Activated T-cell treated with anti-CD3 and anti-CD28 coated beads, Interleukin-2, amount 50 U/mL, for 1 hour (primary cell): ENCODE measurements around the gene FAM53B.

Experiments used
- DNase-seq: peaks from one replicate; pipeline ENCODE4 v3.0.0-alpha.2; 2020

FAM53B gene

DNA sequence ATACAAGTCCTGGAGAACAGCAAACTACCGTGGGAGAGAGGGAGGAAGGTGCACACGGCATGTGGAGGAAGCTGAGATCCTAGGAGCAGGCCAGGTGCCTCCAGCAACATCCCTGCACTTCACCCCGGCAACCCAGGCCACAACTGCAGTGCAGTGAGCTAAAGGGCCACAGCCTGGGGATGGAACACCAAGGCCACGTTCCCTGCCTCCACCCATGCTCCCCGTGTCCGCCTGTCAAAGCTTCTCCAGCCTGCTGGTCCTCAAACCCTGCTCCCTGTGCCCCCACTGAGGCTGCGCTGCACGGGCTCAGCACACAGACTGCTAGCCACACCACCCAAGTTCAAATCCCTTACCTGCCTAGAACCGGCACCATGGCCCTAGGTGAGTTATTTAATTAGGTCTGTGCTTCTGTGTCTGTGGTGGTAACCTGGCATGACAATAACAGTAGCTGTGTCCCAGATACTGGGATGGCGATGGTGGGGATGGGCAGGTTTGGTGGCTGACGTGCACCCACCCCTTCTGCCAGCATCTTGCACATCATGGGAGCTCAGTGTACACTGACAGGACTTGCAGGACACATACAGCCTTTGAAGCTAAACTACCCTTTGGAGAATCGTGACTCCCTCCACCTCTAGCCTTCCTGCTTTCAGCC, 85.5 kb downstream of the FAM53B start:
- DNase-seq = no peak

DNA sequence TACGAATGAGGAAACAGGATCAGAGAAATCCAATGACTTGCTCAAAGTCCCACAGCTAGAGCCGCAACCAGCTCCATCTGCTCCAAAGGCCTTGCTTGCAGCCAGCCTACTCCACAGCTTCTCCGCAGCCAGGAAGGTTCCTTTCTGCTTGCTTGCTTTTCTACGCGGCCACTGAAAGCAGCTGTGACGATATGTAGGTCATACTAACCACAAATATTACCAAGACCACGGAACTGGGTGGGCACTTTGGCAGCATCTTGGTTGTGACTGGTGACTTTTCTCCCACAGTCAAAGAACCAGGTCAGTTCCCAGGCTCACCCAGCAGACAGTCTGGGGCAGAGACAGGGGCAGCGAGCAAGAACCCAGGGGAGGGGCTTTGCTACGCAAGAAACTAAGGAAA, 86.4 kb downstream of the FAM53B start:
- no peak for DNase-seq

DNA sequence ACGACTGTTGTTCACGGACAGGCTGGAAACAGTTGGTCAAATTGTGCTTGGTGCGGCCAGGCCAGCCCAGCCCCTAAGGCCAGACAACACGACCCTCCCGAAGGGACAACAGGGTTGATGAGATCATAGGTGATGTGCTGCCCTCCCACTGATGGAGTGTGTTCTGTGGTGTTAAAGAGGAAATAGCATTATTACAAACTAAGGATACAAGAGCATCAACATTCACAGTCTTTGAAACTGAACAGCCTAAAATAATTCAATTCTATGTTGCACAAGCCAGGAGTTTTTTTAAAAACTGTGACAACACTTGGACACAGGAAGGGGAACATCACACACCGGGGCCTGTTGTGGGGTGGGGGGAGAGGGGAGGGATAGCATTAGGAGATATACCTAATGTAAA, 87.6 kb downstream of the FAM53B start:
- DNase-seq = no peak

DNA sequence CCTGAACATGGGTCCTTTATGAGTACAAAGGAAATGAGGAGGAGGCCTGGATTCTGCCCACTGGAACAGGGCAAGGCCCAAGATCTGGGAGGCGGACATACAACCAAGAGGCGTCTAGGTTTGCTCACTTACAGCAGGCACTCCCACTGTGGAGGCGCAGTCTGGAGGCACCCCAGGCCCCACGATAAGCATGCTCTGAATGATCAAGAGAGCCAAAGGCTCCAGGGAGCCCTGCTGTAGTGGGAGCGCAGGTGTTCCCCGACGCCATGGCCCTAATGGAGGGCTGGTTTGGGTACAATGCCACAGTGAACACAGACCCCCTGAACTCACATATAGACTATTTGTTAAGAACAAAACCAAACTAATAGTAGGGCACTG, 88.1 kb downstream of the FAM53B start:
- no peak for DNase-seq

DNA sequence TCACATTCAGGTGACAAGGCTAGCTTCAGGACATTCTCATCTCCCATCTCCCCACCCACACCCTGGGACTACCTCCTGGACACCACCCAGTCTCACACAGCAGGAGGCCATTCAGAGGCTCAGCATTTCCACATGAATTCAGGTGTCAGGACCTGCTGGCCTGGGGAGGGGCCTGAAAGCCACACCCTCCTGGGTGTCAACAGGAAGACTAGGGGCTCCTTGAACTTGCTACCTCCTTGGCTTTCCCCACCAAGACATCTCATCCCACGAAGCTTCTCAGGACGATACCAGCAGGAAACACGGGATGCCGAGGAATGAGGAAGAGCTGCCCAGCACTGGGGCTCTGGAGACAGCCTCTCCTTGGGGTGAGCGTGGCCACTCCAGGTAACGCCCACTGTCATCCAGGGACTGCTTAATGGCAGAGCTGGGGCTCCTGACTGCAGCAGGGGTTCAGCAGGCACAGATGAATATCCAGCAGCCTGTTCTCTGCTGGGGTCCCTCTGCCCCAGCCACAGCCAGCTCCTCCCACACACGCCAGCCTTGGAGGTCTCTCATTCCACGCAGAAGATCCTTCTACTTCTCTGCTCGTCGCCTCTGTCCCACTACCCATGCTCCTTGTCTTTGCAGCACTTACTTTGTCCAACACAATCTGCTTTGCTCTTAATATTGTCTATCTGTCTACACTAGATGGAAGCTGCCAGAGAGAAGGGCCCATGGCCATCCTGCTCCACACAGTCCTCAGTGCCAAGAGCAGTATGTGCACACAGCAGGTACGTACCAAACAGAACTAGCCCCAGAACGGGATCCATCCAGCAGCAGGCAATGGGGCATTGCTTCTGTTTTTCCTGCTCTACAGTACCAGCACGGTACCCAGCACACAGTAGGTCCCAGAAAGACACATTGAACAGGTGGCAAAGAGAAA, 88.7 kb downstream of the FAM53B start:
- no peak for DNase-seq

DNA sequence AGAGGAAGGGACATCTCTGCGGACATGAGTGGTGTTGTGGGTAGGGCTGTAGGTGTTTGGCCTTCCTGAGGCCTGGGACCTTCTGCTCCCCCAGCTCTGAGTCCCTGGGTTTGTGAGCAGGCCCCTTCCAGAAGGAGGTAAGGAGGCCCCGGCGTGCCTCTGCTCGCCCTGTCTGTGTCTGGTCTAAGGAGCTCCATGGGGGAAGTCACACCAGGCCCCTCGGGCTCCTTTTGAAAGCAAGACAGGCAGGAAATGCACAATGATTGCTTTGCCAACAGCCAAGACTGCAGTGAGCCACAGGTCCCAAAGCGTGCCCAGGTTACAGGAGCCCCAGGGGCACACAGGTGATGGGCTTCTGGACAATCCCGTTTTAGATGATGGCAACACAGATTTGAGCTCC, 89.5 kb downstream of the FAM53B start:
- no peak for DNase-seq

DNA sequence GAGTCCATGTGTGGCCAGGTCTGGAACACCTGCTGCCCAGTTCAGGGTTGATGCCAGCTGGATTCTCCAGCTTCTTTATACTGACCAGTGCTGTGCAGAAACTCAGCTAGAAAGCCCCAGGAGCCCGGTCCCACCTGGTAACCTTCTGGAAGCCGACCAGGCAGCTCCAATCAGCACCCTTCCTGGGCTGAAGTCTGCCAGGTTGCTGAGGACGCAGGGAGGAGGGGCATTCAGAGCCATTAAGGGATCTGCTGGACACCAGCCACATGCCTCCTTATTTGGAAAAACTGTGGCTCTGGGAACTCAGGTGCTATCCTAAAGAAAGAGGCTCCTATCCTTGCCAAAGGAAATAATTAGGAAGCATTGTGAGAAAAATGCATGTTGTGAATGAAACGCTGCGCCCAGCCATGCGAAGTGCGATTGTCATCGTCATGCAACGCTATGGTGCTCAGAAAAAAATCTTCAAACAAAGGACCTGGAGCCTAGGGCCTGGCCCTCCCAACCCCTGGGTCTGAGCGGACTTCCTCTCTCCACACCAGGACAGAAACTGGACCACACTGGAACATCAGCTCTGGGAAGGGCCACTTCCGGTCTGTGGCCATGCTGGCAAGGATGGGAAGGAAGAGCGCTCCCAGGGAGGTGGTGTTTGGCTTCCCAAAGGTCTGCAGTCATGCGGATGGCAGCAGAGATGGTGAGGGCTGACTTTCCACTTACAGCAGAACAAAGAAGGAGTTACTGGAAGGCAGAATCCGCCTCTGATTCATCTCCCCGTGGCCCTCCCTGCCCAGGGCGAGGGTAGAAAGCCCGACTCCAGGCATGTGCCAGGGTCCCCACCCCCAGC, 90.1 kb downstream of the FAM53B start:
- DNase-seq = no peak

DNA sequence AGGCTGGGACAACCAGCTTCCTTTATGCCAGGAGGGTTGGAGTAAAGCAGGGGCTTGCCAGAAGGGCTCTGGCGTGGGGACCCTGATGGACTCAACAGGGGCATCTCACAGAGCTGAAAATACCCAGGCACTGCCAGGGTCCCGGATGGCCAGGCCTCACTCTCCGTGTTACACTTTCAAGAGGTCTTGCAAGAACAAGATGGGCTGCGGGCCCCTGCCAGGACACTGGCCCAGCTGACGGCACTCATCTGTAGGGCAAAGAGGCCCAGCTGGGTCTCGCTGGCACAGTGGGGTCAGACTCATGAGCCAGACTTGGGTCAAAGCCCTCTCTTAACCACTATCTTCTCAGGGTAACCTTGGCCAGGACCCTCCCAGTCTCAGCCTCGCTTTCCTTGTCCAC, 90.9 kb downstream of the FAM53B start:
- DNase-seq = no peak

DNA sequence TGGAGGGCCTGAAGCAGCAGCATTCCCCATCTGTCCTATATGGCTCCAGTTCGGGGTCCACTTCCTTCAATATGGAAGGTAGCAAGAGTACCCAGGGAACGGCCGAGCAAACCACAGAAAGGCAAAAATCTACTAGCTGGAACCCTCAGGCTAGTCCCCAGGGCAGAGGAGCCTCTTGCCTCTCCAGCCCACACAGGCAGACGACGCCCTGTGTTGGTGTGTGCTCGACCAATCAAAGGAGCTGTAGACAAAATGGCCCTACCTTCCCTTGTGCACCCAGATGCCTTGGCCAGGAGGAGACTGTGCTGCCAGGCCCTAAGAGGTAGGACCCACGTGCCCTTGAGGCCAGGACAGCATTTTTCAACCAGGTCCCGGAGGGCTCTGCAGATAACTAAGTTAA, 91.5 kb downstream of the FAM53B start:
- no peak for DNase-seq

DNA sequence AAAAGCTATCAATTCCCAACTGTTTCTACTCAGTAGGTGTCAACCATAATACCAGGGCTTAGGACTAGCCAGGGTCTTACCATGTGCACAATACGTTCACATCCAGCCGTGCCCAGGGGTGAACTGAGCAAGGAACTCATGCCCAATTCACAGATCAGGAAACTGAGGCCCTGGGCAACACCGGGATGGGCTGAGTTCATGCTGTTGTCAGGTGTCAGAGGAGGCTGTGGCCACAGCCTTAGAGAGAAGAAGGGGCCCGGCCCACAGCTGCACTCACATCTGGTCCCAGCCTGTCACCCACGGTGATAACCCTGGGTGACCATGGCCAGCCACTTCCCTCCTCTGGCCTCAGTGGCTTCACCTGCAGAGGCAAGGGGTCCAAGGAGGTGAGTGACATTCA, 92.0 kb downstream of the FAM53B start:
- DNase-seq = no peak

DNA sequence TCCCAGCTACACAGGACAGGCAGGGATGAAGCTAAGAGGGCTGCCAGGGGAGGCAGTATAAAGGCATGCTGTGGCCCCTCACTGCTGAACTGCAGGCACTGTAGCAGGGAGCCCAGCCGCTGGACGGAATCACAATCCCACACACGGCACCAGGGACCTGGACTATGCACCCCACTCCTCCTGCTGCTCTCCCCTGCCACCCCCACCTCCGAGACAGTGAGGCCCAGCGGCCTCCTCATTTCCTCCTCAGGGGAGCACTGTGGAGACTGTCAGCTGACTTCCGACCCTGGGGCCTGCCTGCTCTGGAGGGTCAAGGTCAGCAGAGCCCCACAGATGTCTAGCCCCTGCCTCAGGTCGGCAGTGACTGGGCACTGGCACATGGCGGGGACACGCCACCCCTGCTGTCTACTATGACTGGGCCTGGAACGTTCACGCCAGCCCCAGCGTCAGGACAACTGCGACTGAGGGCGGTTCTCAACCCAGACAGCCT, 92.7 kb downstream of the FAM53B start:
- no peak for DNase-seq

DNA sequence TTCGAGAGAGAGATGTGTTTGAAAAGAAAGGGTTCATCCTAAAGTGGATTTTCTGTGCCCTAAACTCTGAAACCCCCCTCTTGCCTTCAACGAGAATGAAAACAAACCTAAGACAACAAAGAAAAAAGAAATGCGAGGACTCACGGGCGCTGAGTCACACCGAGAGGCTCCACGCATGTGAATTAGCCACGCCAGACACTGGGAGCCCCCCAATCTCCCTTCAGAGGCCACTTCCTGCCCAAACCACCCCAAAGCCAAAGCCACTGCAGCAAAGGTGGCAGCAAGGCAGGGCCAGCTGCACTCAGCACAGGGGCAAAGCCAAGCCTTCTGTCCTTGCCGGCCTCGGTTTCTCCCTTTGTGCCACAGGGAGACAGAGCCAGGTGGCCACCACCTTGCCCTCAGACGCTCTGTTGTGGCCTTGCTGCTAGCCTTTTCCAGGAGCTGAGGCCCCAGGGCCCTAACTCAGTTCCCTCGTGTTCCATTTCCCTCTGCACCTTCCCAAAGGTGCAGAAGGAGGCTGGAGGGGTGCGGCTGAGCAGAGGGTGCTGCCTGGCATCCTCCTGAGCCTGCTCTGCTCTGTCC, 93.3 kb downstream of the FAM53B start:
- DNase-seq = peak; percentile 67

DNA sequence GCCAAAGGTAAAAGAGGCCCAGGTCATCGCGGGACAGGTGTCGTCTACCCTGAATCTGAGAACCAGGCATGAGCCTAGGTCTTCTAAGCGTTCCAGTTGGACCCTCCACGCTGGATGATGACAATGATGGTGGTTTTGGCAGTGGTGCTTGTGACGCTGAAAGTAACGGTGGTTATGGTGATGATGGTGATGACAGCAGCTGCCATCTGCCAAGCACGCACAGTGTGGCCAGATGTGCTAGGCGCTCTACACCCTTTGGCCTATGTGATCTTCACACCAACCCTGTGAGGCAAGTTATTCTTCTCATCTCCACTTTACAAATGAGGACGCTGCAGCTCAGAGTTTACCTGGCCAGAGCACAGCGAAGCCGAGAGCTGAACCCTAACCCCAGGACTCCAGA, 93.9 kb downstream of the FAM53B start:
- DNase-seq = no peak

DNA sequence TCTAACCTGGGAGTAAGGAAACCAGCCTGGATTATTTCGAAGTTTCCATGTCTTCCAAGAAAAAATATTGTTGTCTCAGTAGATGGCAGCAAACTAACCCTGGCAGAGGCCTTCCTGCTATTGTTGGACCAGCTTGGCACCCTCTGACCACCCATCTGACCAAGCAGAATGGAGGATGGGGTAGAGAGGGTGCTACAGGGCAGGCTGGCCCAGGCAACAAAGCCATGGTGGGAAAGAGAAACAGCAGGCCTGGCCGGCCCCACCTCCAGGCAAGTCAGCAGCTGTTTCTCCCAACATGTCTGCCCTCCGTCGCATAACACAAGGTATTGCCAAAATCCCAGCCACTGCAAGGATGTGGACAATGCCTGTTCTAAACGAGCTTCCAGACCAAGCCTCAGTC, 95.0 kb downstream of the FAM53B start:
- no peak for DNase-seq

DNA sequence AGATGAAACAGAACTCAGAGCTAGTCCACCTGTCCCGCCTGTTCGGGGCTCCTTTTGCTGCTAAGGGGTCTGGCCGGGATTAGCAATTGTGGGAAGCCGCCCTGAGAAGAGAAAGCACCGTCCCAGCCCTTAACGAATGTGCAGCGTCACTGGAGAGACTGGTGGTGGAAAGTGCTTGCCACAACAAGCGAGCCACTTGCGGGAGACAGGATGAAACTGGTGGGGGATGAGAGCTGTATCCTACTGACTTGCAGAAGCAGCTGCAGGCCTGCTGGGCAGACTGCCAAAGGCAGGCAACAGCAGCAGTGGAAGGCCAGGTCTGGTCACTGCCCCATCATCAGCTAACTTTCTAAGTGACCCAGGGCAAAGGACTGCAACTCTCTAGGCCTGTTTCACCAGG, 95.4 kb downstream of the FAM53B start:
- peak; percentile 67 for DNase-seq

DNA sequence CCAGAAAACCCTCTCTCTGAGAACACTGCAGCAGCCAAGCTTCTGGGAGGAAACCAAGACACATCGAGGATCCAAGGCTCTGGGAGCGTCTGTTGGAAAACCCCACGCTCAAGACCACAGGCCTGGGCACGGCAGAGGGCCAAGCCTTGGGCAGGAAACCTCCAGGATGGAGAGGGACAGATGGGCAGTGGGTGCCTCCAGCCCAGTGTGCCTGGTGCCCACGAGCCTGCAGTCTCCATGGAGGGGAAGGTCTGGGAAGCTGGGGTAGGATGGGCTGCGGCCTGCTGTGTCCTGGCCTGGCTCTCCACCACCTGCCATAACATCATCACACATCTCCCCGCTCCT, 96.1 kb downstream of the FAM53B start:
- no peak for DNase-seq

DNA sequence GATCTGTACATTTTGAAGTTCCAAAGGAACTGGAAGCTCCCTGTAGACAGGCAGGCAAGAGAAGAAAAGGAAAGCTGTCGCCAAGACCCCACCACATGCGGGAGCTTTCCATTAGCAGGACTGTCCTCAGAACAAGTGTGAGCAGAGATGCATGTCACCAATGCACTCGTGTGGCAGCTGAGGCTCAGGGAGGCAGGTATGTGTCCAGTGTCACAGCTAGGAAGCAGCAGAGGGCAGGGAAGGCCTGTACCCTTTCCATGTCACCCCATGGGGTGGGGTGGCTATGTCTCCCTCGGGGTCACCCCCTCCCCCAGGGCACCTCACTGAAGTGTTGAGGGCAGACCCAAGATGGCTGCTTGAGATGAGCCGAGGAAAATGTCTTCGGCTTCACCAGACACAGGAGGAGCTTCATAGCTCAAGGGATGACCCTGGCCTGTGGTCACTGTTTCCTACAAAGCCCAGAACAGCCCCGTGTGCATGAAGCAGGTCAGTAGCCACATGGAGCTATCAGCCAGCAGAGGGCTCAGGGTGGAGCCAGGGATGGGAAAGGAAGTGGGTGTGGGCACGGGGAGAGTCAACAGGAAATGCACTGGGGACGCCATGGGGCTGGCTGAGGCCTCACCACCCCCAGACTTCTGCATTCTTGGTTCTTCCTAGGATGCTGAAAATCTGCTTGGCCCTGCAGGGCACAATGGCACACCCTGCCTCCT, 96.6 kb downstream of the FAM53B start:
- peak; percentile 65 for DNase-seq

DNA sequence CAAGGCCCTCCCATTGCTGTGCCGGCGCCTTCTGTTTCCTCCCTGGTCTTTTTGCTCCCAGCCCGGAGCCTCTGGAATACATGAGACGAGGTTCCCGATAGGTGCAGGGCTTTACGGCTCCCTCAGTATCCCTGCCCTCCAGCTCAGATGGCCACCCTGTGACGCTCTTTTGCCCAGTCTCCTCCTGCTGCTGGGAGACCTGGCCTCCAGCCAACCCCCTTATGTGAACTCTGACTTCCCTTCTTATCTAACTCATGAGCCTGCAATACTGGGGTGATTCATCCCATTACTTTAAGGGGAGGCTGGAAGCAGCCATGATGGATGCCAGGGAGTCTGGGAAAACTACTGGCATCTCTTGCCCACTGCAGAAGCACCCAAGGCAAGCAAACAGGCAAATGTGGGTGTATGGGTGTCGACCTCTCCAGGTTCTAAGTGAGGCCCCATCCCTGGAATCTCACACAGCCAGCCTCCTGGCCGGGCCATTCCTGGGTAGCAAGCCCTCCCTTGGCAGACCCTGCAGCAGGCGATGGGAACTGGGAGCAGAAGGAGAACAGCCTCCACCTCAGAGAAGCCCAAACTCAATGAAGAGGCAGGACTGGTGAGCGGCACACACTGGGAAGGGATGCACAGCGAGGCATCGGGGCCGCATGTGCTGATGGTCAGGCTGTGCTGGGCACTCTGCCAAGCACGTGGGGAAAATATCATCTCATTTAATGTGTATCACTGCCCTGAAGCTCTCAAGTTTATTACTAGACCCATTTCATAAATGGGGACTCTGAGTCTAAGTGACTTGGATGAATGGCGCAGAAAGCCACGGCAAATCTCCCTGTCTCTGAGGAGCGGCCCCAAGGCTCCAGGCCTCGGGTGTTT, 97.5 kb downstream of the FAM53B start:
- DNase-seq = no peak

DNA sequence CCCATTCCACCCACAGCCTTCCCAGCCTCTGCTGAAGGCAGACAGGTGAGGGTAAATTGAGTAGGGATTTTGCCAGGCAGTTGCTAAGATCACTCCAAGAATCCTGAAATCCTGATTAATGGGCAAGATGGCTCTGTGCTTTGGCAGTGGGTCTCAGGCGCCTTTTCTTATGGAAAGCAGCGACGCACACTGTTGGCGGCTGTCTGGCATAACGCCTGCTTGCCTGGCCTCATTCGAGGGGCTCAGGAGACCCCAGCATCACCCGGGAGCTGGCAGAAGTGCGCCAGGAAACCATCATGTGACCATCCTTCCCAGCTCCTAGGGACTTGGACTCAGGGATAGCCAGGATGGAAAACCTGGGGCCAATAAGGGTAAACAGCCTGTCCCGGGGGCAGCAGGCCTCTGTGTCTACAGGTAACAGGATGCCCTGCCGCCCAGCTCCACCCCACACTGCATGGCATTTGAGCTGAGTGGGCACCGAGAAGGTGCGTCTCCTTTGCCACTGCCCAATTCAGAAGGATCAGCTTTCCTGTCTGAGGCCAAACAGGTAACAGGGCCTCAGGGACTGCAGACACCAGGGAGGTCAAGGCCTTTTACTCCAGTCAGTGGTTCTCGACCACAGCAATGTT, 98.6 kb downstream of the FAM53B start:
- DNase-seq = no peak

DNA sequence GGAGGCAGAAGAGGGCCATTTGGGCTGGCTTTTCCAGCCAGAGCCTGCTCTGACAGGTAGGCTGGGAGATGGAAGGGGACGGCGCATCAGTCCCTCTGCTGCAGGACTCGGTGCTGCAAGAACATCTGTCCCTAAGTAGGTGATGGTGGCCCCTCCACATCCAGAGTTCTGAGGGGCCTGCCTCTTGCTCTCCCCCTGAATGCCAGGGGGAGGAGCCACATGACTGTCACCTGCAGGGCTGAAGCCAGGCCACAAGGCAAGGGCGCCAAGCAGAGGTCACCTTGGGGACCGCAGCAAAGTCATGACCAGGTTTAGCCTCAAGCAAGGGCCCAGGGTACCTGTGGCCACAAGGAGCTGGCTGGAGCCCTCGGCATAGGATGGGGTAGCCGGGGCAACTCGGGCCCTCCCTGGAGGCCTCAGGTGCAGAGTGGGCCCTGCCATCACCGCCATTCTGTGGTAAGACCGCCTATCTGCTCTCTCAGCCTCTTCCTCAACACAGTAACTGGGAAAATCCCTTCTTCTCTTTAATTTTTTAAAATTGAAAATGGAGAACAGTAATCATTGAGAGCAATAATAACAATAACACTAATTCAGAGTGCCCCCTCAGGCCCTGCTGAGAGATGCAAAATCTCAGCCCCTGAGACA, 99.3 kb downstream of the FAM53B start:
- no peak for DNase-seq

DNA sequence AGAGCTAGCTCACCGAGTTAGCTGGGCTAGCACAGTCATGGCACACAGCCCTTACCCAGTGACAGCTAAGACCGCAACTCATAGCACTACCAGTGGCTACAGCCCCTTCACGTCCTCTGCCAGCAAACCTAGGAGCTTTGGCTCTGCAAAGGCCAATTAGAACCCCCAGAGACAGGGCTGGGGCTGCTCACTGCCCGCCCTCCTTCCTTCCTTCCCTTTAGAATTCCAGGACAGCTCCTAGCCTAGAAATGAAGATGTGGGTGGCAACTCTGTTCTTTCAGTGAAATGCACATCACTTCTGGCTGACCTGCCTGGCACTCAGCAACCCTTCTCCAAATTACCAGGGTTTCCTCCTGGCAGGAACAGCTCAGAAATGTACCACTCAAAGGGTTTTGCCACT, 99.9 kb downstream of the FAM53B start:
- DNase-seq = no peak
